ENCODE measurements around the gene UBE2E1.

Gene UBE2E1

DNA sequence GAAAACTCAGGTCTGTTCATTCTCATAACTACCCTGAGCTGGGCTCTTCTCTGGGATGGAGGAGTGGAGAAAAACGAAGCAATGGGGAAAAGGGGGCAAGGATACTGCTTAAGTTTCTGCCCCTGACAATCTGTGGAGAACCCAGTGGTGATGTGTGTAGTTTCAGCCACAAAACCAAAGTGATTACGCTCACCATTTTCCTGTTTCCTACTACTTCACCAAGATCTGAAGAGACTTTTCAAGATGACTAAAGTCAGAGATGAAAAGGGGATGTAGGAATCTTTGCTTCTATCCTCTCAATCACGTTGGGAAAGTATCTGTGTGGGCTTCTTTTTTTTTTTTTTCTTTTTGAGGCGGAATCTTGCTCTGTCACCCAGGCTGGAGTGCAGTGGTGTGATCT lies 8.3 kb upstream of the UBE2E1 start:
- no peak overlapping the region for H3K23ac ChIP-seq (ENCODE audit: low read length)
- no peak overlapping the region for H3K9ac ChIP-seq (ENCODE audit: low read length)

GRCh38 chr3:23798456-23798855 lies 7.3 kb upstream of the UBE2E1 start:
- H4K8ac ChIP-seq (ENCODE audit: low read depth, low read length): no peak overlapping the region
- DNase-seq: no peak
- no peak overlapping the region for H3K4me3 ChIP-seq (ENCODE audit: low read length)
- H3K18ac ChIP-seq (ENCODE audit: low read length): no peak overlapping the region
- no peak overlapping the region for H3K4ac ChIP-seq (ENCODE audit: low read depth, low read length)
- no peaks in the 10 kb centered on the region for H3K79me2 ChIP-seq (ENCODE audit: control insufficient read depth, insufficient read depth, low read length)
- no peak overlapping the region for H3K27ac ChIP-seq (ENCODE audit: low read depth, low read length)
- no peak overlapping the region for H3K23ac ChIP-seq (ENCODE audit: low read length)
- no CpG with 5 or more reads among the region's 5 CpGs for WGBS (ENCODE audit: extremely low coverage, insufficient coverage, low lambda C conversion rate)
- H2BK5ac ChIP-seq (ENCODE audit: low read length): no peak overlapping the region
- no peak overlapping the region for H3K4me2 ChIP-seq (ENCODE audit: low read length)
- H3K79me1 ChIP-seq (ENCODE audit: low read length): no peaks in the 10 kb centered on the region
- no peak overlapping the region for H3K9ac ChIP-seq (ENCODE audit: low read length)
- no peak overlapping the region for H3K56ac ChIP-seq (ENCODE audit: low read length)
- H2BK15ac ChIP-seq (replicated peaks; ENCODE audit: low read depth): no peak overlapping the region
- H3K4me1 ChIP-seq (ENCODE audit: control insufficient read depth, low read depth, low read length): no peaks in the 10 kb centered on the region
- H2AK5ac ChIP-seq (ENCODE audit: low read length): no peak overlapping the region
- no peak overlapping the region for H4K5ac ChIP-seq (ENCODE audit: low read length)
- no peak overlapping the region for H2BK120ac ChIP-seq (ENCODE audit: low read depth, low read length)
- no peaks in the 10 kb centered on the region for H3K36me3 ChIP-seq (ENCODE audit: control insufficient read depth, insufficient read depth, low read length)
- H3K27me3 ChIP-seq (ENCODE audit: insufficient read depth, low read length, poor library complexity): no peaks in the 10 kb centered on the region

More for the DNA sequence above, 8.3 kb upstream of the UBE2E1 start:
- H3K27ac ChIP-seq (ENCODE audit: low read depth, low read length): no peak overlapping the region
- no peak overlapping the region for H3K56ac ChIP-seq (ENCODE audit: low read length)
- H3K4me1 ChIP-seq (ENCODE audit: control insufficient read depth, low read depth, low read length): no peaks in the 10 kb centered on the region
- no peak overlapping the region for H2BK15ac ChIP-seq (replicated peaks; ENCODE audit: low read depth)
- no peak overlapping the region for H2BK120ac ChIP-seq (ENCODE audit: low read depth, low read length)
- no peaks in the 10 kb centered on the region for H3K27me3 ChIP-seq (ENCODE audit: insufficient read depth, low read length, poor library complexity)
- H4K8ac ChIP-seq (ENCODE audit: low read depth, low read length): no peak overlapping the region
- no CpG with 5 or more reads among the region's 4 CpGs for WGBS (ENCODE audit: extremely low coverage, insufficient coverage, low lambda C conversion rate)
- H3K79me2 ChIP-seq (ENCODE audit: control insufficient read depth, insufficient read depth, low read length): no peaks in the 10 kb centered on the region
- H3K36me3 ChIP-seq (ENCODE audit: control insufficient read depth, insufficient read depth, low read length): no peaks in the 10 kb centered on the region
- no peak overlapping the region for H2AK5ac ChIP-seq (ENCODE audit: low read length)
- H3K79me1 ChIP-seq (ENCODE audit: low read length): no peaks in the 10 kb centered on the region
- no peak overlapping the region for H3K4ac ChIP-seq (ENCODE audit: low read depth, low read length)
- H3K4me2 ChIP-seq (ENCODE audit: low read length): no peak overlapping the region
- no peak overlapping the region for H2BK5ac ChIP-seq (ENCODE audit: low read length)
- H4K5ac ChIP-seq (ENCODE audit: low read length): no peak overlapping the region
- no peak overlapping the region for H3K18ac ChIP-seq (ENCODE audit: low read length)
- H3K4me3 ChIP-seq (ENCODE audit: low read length): no peak overlapping the region
- DNase-seq: no peak

DNA sequence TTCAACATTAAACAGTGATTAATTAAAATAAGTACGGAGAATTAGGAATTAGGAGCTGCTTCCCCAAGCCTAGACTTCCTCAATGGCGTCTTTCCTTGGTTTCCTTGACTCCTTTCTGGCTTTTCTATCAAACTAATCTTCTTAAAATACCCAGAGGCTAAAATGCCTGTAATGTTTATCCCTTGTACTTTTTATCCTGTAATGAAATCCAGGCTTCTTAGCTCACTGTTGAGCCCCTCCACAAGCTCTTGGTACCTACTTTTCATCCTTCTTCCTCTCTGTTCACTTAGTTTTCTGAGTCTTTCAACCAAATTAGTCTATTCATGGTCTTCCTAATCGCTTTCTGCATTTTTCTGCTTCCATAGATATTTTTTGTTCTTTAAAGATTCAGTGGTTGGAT lies 6.9 kb upstream of the UBE2E1 start:
- no peak for DNase-seq

DNA sequence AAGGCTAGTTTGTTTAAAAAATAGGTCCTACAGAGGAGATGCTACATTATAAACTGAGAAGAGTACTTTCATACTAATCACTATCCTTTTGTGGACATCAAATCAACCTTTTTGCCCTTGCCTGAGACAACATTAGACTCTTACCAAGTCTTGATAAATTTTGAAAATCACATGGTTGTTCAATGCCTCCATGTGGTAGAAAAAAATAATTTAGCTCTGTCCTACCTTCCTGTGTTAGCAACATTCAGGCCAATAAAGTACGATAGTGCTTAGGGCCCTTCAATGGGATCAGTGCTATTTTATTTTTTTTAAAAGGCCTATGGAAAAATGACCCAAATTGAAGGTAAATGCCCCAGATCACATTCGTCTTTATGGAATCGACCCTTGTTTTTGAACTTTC lies 5.0 kb upstream of the UBE2E1 start:
- no peak overlapping the region for H3K27ac ChIP-seq (ENCODE audit: low read depth, low read length)
- H3K23ac ChIP-seq (ENCODE audit: low read length): no peak overlapping the region
- H3K4me3 ChIP-seq (ENCODE audit: low read length): no peak overlapping the region
- no peaks in the 10 kb centered on the region for H3K79me2 ChIP-seq (ENCODE audit: control insufficient read depth, insufficient read depth, low read length)
- no peak overlapping the region for H3K56ac ChIP-seq (ENCODE audit: low read length)
- WGBS (ENCODE audit: extremely low coverage, insufficient coverage, low lambda C conversion rate): no CpG with 5 or more reads among the region's 3 CpGs
- no peak overlapping the region for H3K18ac ChIP-seq (ENCODE audit: low read length)
- H2BK5ac ChIP-seq (ENCODE audit: low read length): no peak overlapping the region
- no peak overlapping the region for H3K9ac ChIP-seq (ENCODE audit: low read length)
- no peak overlapping the region for H2BK15ac ChIP-seq (replicated peaks; ENCODE audit: low read depth)
- H3K36me3 ChIP-seq (ENCODE audit: control insufficient read depth, insufficient read depth, low read length): no peaks in the 10 kb centered on the region
- no peak for DNase-seq
- no peaks in the 10 kb centered on the region for H3K4me1 ChIP-seq (ENCODE audit: control insufficient read depth, low read depth, low read length)
- no peak overlapping the region for H4K8ac ChIP-seq (ENCODE audit: low read depth, low read length)
- H3K4ac ChIP-seq (ENCODE audit: low read depth, low read length): no peak overlapping the region
- H4K5ac ChIP-seq (ENCODE audit: low read length): no peak overlapping the region
- H3K79me1 ChIP-seq (ENCODE audit: low read length): no peaks in the 10 kb centered on the region
- H3K27me3 ChIP-seq (ENCODE audit: insufficient read depth, low read length, poor library complexity): no peaks in the 10 kb centered on the region
- H2AK5ac ChIP-seq (ENCODE audit: low read length): no peak overlapping the region
- H2BK120ac ChIP-seq (ENCODE audit: low read depth, low read length): no peak overlapping the region
- H3K4me2 ChIP-seq (ENCODE audit: low read length): no peak overlapping the region

More for the DNA sequence above, 6.9 kb upstream of the UBE2E1 start:
- Histone ChIP-seq H2AK5ac (ENCODE audit: low read length) (no peak overlapping the region), H3K4me3 (ENCODE audit: low read length) (no peak overlapping the region), H3K18ac (ENCODE audit: low read length) (no peak overlapping the region), H3K56ac (ENCODE audit: low read length) (no peak overlapping the region), H3K27me3 (ENCODE audit: insufficient read depth, low read length, poor library complexity) (no peaks in the 10 kb centered on the region), H3K79me1 (ENCODE audit: low read length) (no peaks in the 10 kb centered on the region), H3K4me2 (ENCODE audit: low read length) (no peak overlapping the region), H3K9ac (ENCODE audit: low read length) (no peak overlapping the region), H2BK15ac (replicated peaks; ENCODE audit: low read depth) (no peak overlapping the region), H4K8ac (ENCODE audit: low read depth, low read length) (no peak overlapping the region), H3K4ac (ENCODE audit: low read depth, low read length) (no peak overlapping the region), H3K36me3 (ENCODE audit: control insufficient read depth, insufficient read depth, low read length) (no peaks in the 10 kb centered on the region), H2BK120ac (ENCODE audit: low read depth, low read length) (no peak overlapping the region), H3K23ac (ENCODE audit: low read length) (no peak overlapping the region), H3K79me2 (ENCODE audit: control insufficient read depth, insufficient read depth, low read length) (no peaks in the 10 kb centered on the region), H3K4me1 (ENCODE audit: control insufficient read depth, low read depth, low read length) (no peaks in the 10 kb centered on the region), H3K27ac (ENCODE audit: low read depth, low read length) (no peak overlapping the region), H2BK5ac (ENCODE audit: low read length) (no peak overlapping the region), H4K5ac (ENCODE audit: low read length) (no peak overlapping the region)
- no CpG with 5 or more reads among the region's 3 CpGs for WGBS (ENCODE audit: extremely low coverage, insufficient coverage, low lambda C conversion rate)

DNA sequence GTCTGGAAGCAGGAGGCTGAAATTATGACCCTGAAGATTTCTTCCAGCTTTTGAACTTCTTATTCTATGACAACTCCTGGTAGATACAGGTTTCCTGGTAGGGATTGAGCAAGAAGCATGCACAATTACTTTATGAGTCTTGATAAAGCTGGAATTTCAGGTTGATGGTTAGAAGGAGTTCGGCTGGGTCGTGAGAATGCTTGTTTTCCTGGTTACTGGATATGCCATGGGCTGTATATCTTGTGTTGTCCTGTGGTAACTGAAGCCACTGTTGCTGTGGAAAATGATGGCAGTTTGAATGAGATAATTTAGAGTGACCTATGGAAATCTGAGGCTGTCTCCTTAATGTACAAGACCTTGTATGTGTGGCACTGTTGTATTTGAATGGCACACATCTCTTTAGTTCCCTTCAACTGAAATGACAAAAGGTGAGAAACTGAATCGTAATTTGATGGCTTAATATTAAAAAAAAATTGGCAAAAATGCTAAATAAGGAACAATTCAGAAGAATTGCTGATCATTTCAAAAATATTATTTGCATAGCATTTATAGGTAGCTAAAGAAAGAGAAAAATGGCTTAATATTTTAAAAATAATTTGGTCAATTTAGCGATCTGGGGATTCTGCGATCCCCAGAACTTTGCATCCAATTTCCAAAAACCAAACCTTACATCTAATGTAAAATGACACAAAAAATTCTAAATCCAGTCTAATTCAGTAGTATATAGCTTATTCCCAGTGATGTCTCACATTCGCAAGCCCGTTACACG lies 1.1 kb upstream of the UBE2E1 start:
- Histone ChIP-seq H2BK5ac (ENCODE audit: low read length) (no peak overlapping the region), H4K8ac (ENCODE audit: low read depth, low read length) (no peak overlapping the region), H2BK120ac (ENCODE audit: low read depth, low read length) (no peak overlapping the region), H3K4me1 (ENCODE audit: control insufficient read depth, low read depth, low read length) (peaks cover 10% of the 10 kb centered on the region), H4K5ac (ENCODE audit: low read length) (no peak overlapping the region), H3K27ac (ENCODE audit: low read depth, low read length) (no peak overlapping the region), H3K4me2 (ENCODE audit: low read length) (no peak overlapping the region), H3K79me2 (ENCODE audit: control insufficient read depth, insufficient read depth, low read length) (peaks cover 16% of the 10 kb centered on the region), H3K36me3 (ENCODE audit: control insufficient read depth, insufficient read depth, low read length) (no peaks in the 10 kb centered on the region), H3K4ac (ENCODE audit: low read depth, low read length) (no peak overlapping the region), H3K18ac (ENCODE audit: low read length) (no peak overlapping the region), H3K79me1 (ENCODE audit: low read length) (peaks cover 2% of the 10 kb centered on the region), H3K4me3 (ENCODE audit: low read length) (no peak overlapping the region), H3K9ac (ENCODE audit: low read length) (no peak overlapping the region), H3K27me3 (ENCODE audit: insufficient read depth, low read length, poor library complexity) (no peaks in the 10 kb centered on the region), H2BK15ac (replicated peaks; ENCODE audit: low read depth) (peak overlapping the region; percentile 57), H3K23ac (ENCODE audit: low read length) (no peak overlapping the region), H3K56ac (ENCODE audit: low read length) (no peak overlapping the region), H2AK5ac (ENCODE audit: low read length) (no peak overlapping the region)
- no peak for DNase-seq
- WGBS (ENCODE audit: extremely low coverage, insufficient coverage, low lambda C conversion rate): no CpG with 5 or more reads among the region's 8 CpGs

DNA sequence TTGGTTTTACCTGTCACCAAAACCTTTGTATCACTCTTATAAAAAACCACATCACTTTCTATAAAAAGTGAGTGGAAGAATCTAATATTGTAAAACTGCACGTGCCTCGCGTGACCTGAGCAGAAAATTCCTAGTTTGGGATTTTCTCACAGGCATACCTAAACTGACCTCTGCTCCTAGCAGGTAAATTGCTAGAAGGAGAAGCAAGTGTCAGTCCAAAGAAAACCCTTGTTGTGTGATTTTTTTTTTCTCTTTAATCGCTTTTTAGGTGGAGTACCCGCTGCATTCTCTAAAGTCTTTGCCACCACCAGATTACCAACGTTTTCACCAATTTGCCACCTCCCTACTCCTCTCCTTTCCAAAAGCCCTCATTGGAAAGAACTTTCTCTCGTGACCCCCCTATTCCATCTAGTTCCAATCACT lies 534 bp upstream of the UBE2E1 start:
- Histone ChIP-seq H3K23ac (ENCODE audit: low read length) (no peak overlapping the region), H3K4me1 (ENCODE audit: control insufficient read depth, low read depth, low read length) (peaks cover 12% of the 10 kb centered on the region), H2BK5ac (ENCODE audit: low read length) (no peak overlapping the region), H3K4ac (ENCODE audit: low read depth, low read length) (peak overlapping the region; percentile 100), H4K8ac (ENCODE audit: low read depth, low read length) (peak overlapping the region; percentile 57), H3K4me3 (ENCODE audit: low read length) (peak overlapping the region; percentile 41), H3K79me1 (ENCODE audit: low read length) (peaks cover 2% of the 10 kb centered on the region), H2BK15ac (replicated peaks; ENCODE audit: low read depth) (peak overlapping the region; percentile 38), H4K5ac (ENCODE audit: low read length) (no peak overlapping the region), H3K27me3 (ENCODE audit: insufficient read depth, low read length, poor library complexity) (no peaks in the 10 kb centered on the region), H3K18ac (ENCODE audit: low read length) (peak overlapping the region; percentile 100), H3K27ac (ENCODE audit: low read depth, low read length) (no peak overlapping the region), H3K56ac (ENCODE audit: low read length) (peak overlapping the region; percentile 92), H3K36me3 (ENCODE audit: control insufficient read depth, insufficient read depth, low read length) (no peaks in the 10 kb centered on the region), H2AK5ac (ENCODE audit: low read length) (no peak overlapping the region), H2BK120ac (ENCODE audit: low read depth, low read length) (peak overlapping the region; percentile 97), H3K4me2 (ENCODE audit: low read length) (peak overlapping the region; percentile 69), H3K9ac (ENCODE audit: low read length) (peak overlapping the region; percentile 53), H3K79me2 (ENCODE audit: control insufficient read depth, insufficient read depth, low read length) (peaks cover 16% of the 10 kb centered on the region)
- WGBS (ENCODE audit: extremely low coverage, insufficient coverage, low lambda C conversion rate): no CpG with 5 or more reads among the region's 7 CpGs
- DNase-seq: no peak

Data from mesendoderm (in vitro differentiated cells).